Measurements from ENCODE around the gene PDHA1. TPM values are rescaled to one million over a fixed set of nuclear protein-coding genes. Genes with fewer than 3 reads are reported as not detected.

Gene PDHA1
- polyA plus RNA-seq, 1 of the 3 experiments (the other 2 are of a cell fraction), result 121 TPM

GRCh38 chrX:19332983-19333382 is 10.7 kb upstream of the PDHA1 start:
- ChIA-PET CTCF (interaction anchor here (0.6 to 3.6 kb wide), 33 partner anchors 13 to 965 kb away, joined by 3 to 30 read pairs (median 5); no protein-coding TSS in a partner anchor), POLR2A (no interaction called here)
- DNase-seq, result peak; percentile 56
- 23% methylated on average over 5 of the region's 5 CpGs for WGBS (ENCODE audit: low lambda C conversion rate)
- Histone ChIP-seq H2AFZ (ENCODE audit: low read depth) (no peak overlapping the region), H3K4me2 (no peak overlapping the region), H3K79me2 (ENCODE audit: insufficient read depth) (no peaks in the 10 kb centered on the region), H3K4me3 (ENCODE audit: low read depth in 2 of 2, low read length in 1 of 2) (no peak overlapping the region), H3K4me1 (ENCODE audit: control insufficient read depth in 1 of 2, insufficient read depth in 2 of 2, low read depth in 1 of 2, low read length in 1 of 2) (peaks cover 0 to 6% of the 10 kb centered on the region in 2 experiments; a peak in 2 of 4 replicates), H3K27me3 (ENCODE audit: insufficient read depth) (peaks cover 18% of the 10 kb centered on the region; the same call in 1 of the 2 replicates), H3K27ac (ENCODE audit: low read depth in 2 of 2, low read length in 1 of 2) (peak overlapping the region in 1 of 2 experiments; percentile 45; a peak in 1 of 4 replicates), H3K9me2 (no peaks in the 10 kb centered on the region), H3F3A (replicated peaks; ENCODE audit: insufficient read depth) (peaks cover 3% of the 10 kb centered on the region), H4K20me1 (ENCODE audit: insufficient read depth) (no peaks in the 10 kb centered on the region), H3K9me3 (0 out of 2 replicates have a peak, but pooled peaks cover 3% of the 10 kb centered on the region), H3K9ac (no peak overlapping the region), H3K36me3 (replicated peaks in 1 of 2; ENCODE audit: control insufficient read depth in 1 of 2, insufficient read depth in 2 of 2, low read length in 1 of 2) (no peaks in the 10 kb centered on the region)
- TF ChIP-seq TCF12 (IDR thresholded peaks at IDR 0.05), result no peak
- peak in 1 of 2 experiments; percentile 52; a peak in 1 of 4 replicates for TF ChIP-seq EP300 (IDR thresholded peaks at IDR 0.05; ENCODE audit: borderline replicate concordance in 1 of 2, low read depth in 1 of 2, low read length in 1 of 2)
- peak; percentile 43 for TF ChIP-seq CHD2 (IDR thresholded peaks at IDR 0.05; ENCODE audit: low read length, partially characterized antibody)
- TF ChIP-seq POLR2AphosphoS5 (IDR thresholded peaks at IDR 0.05; ENCODE audit: low read depth, low read length), result no peak
- no peak for TF ChIP-seq ELF1 (IDR thresholded peaks at IDR 0.05)
- TF ChIP-seq RXRA (IDR thresholded peaks at IDR 0.05; ENCODE audit: borderline replicate concordance, low read depth), result no peak
- peak; percentile 43 for TF ChIP-seq RCOR1 (IDR thresholded peaks at IDR 0.05; ENCODE audit: low read length)
- no peak for TF ChIP-seq GABPA (IDR thresholded peaks at IDR 0.05; ENCODE audit: low read depth)
- TF ChIP-seq, protein P1, sequence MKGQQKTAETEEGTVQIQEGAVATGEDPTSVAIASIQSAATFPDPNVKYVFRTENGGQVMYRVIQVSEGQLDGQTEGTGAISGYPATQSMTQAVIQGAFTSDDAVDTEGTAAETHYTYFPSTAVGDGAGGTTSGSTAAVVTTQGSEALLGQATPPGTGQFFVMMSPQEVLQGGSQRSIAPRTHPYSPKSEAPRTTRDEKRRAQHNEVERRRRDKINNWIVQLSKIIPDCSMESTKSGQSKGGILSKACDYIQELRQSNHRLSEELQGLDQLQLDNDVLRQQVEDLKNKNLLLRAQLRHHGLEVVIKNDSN (IDR thresholded peaks at IDR 0.05; ENCODE audit: borderline replicate concordance, low read depth), result no peak
- TF ChIP-seq RAD21 (IDR thresholded peaks at IDR 0.05; ENCODE audit: low read length), result no peak
- TF ChIP-seq MXI1 (IDR thresholded peaks at IDR 0.05; ENCODE audit: low read depth, low read length), result no peak

DNA sequence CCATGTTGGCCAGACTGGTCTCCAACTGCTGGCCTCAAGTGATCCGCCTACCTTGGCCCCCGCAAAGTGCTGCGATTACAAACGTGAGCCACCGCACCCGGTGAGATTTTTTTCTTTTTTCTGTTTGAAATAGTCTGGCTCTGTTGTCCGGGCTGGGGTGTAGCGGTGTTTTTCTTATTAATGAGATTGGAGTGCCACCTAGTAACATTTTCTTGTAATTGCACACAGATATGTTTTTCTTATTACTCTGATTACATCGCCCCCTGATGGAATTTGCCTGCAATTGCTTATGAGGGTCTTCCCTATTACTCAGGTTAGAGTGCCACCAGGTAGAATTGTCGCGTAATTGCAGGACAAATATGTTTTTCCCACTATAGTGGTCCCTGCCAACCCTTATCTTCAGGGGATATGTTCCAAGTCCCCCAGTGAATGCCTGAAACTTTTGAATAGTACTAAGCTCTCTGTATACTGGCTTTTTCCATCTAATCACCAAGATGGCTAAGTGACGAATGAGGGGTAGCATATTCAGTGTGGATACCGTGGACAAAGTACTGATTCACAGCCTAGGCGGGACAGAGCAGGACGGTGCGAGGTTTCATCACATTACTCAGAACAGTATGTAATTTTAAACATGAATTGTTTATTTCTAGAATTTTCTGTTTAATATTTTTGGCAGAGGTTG is 8.6 kb upstream of the PDHA1 start:
- TF ChIP-seq RFX5 (IDR thresholded peaks at IDR 0.05; ENCODE audit: low read length) (no peak), MXI1 (IDR thresholded peaks at IDR 0.05; ENCODE audit: low read depth, low read length) (no peak), RAD21 (IDR thresholded peaks at IDR 0.05; ENCODE audit: low read length) (peak; percentile 37)
- TF ChIP-seq, protein P2, sequence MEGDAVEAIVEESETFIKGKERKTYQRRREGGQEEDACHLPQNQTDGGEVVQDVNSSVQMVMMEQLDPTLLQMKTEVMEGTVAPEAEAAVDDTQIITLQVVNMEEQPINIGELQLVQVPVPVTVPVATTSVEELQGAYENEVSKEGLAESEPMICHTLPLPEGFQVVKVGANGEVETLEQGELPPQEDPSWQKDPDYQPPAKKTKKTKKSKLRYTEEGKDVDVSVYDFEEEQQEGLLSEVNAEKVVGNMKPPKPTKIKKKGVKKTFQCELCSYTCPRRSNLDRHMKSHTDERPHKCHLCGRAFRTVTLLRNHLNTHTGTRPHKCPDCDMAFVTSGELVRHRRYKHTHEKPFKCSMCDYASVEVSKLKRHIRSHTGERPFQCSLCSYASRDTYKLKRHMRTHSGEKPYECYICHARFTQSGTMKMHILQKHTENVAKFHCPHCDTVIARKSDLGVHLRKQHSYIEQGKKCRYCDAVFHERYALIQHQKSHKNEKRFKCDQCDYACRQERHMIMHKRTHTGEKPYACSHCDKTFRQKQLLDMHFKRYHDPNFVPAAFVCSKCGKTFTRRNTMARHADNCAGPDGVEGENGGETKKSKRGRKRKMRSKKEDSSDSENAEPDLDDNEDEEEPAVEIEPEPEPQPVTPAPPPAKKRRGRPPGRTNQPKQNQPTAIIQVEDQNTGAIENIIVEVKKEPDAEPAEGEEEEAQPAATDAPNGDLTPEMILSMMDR (IDR thresholded peaks at IDR 0.05), result peak; percentile 46

More for the DNA sequence above, 8.6 kb upstream of the PDHA1 start:
- H3K27me3 ChIP-seq (ENCODE audit: insufficient read depth), result peaks cover 16% of the 10 kb centered on the region; the same call in 1 of the 2 replicates
- H2AFZ ChIP-seq (ENCODE audit: low read depth), result no peak overlapping the region
- H3K4me2 ChIP-seq, result no peak overlapping the region
- peaks cover 3% of the 10 kb centered on the region for H3F3A ChIP-seq (replicated peaks; ENCODE audit: insufficient read depth)
- no peaks in the 10 kb centered on the region for H3K9me2 ChIP-seq
- 0 out of 2 replicates have a peak, but pooled peaks cover 3% of the 10 kb centered on the region for H3K9me3 ChIP-seq
- H3K79me2 ChIP-seq (ENCODE audit: insufficient read depth), result no peaks in the 10 kb centered on the region
- no peak for DNase-seq
- no peak overlapping the region for H3K9ac ChIP-seq
- 60% methylated on average over 16 of the region's 16 CpGs for WGBS (ENCODE audit: low lambda C conversion rate)
- H4K20me1 ChIP-seq (ENCODE audit: insufficient read depth), result no peaks in the 10 kb centered on the region
- ChIA-PET CTCF (interaction anchor here (0.6 to 3.6 kb wide), 22 partner anchors 7 to 1542 kb away, joined by 3 to 30 read pairs (median 9); no protein-coding TSS in a partner anchor), POLR2A (no interaction called here)
- H3K36me3 ChIP-seq (replicated peaks in 1 of 2; ENCODE audit: control insufficient read depth in 1 of 2, insufficient read depth in 2 of 2, low read length in 1 of 2), result no peaks in the 10 kb centered on the region
- no peak overlapping the region; a peak in 1 of 4 replicates for H3K4me3 ChIP-seq (ENCODE audit: low read depth in 2 of 2, low read length in 1 of 2)
- no peak overlapping the region for H3K27ac ChIP-seq (ENCODE audit: low read depth in 2 of 2, low read length in 1 of 2)
- H3K4me1 ChIP-seq (ENCODE audit: control insufficient read depth in 1 of 2, insufficient read depth in 2 of 2, low read depth in 1 of 2, low read length in 1 of 2), result peaks cover 0 to 6% of the 10 kb centered on the region in 2 experiments; a peak in 2 of 4 replicates

Data from SK-N-SH (cell line).